GM21381 (cell line): ENCODE results near the gene RSPH1.
A peak's percentile ranks its signal among the peaks of the same experiment; 100 is the strongest.

Experiments used
- ATAC-seq: cut with Tn5 transposase; IDR thresholded peaks from one replicate; pipeline ENCODE4 v1.9.1; 2021; ENCODE audit warnings: mild to moderate bottlenecking, moderate library complexity; ENCODE audit not compliant: unreplicated experiment

The RSPH1 gene

DNA sequence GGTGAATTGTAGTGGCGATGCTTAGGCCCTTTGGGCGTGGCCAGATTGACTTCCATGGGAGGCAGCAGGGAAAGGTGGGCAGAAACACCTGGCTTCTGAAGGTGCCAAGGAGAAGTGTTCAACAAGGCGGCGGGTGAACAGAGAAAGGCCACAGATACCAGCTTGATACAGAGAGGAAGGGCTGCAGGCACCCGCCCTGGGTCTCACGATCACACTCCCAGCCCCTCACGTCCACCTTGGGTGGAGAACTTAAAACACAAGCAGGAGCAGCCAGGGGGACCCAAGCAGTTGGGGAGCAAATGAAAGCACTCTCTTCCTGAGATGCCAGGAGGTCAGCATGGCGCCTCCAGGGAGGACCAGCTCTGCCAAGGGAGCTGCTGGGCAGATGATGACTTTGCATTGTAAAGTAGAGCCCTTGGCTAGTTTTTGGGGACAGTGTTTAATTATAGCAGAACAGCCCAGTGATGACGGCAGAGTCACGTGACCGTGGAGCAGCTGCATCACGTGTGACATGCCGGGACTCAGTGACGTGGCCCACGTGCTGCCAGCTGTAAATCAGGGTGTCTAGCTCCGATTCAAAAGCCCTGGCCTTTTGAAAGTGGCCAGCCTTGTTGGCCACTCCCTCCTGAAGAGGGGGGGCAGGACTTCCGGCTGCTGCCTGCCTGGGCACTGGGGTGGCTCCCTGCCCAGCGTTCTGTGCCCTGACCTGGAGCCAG lies 36.6 kb upstream of the RSPH1 start:
- ATAC-seq, result no peak

DNA sequence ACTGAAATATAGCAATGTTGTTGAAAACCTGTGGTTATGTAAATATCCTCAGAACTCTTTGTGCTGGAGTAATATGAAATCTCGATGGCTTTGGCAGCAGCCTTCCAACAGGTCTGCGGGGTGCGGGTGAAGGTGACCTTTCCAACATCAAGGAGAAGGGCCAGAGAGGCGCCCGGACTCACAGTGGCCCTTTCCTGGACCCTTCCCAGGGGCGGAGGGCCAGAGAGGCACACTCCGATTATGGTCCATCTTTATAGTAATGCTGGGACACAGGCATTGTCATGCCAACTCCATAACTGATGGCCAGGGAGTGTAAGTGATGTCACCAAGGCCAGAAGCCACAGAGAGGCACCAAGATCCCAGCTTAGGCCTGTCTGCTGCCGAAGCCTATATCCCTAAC lies 35.7 kb upstream of the RSPH1 start:
- no peak for ATAC-seq

DNA sequence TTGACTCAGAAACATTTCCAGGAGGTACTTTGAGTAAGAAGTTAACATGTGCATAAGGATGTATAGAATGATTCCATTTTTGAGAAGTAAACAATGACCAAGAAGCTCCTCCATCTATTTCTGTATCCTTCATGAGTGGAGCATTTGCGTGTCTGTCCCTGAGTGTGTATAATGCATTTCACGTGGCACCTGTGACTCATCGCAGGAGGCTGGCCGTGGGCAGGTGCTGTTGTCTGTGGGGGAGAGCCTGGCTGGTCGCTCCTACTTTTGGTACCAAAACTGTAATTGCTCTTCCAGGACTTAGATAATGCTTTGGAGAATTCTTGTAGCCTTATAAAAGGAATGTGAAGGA lies 34.1 kb upstream of the RSPH1 start:
- ATAC-seq, result no peak

DNA sequence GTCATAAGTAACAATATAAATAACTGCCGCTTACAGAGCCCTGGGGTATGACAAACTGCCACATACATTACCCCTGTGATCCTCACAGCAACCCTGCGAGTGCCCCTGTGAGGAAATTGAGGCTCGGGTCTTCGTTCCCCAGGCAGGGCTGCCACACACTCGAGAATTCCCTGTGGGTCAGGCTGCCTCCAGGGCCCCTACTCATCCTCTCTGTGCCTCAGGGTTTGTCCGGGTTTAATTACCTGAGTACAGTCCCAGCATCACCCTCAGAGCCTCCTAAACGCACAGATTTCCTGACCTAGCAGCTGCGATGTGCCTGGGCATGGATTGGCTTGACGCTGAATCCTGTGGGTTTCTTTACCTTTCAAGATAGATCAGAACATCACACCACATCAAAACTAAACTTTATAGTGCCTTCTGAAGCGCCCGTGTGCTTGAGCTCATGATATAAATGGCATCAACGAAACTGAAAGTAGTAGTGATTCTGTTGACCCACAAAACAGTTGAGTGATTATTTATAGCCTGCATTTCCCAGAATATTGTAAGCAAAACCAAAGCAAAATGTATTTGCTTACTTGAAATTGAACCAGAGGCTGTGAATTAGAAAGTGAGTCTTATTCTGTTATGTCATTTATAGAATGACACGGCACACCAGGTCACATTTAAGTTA lies 31.6 kb upstream of the RSPH1 start:
- no peak for ATAC-seq

DNA sequence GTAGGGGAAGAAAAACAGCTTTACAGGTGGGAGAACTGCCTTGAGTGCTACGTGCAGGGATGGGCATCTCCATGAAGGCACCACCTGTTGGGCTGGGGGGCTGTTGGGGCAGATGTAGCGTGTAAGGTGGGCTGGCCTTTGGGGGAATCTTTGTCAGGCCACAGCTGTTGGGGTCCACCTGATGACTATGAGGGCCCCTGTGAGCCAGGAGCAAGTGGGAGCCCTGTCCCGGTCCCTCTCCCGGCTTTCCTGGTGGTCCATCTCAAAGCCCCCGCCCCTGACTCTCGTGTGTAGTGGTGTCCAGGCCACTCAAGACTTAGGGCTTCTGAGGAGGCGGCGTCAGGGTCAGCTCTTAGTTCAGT lies 31.1 kb upstream of the RSPH1 start:
- ATAC-seq, result no peak

DNA sequence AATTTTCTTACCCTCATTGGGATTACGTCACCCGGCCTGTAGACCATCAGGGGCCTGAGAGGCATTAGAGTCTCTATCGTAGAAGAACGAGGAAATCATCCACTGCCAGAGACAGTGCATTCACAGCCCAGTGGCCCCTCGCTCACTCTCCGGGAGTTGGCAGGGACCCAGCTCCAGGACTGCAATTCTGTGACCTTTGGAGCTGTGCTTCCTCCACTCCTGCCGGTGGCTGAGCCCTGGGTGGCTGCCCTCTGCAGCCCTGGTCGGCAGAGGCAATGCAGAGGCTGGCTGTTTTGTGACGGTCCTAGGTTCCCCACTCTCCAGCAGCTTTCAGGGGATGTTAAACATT lies 30.3 kb upstream of the RSPH1 start:
- ATAC-seq, result no peak

DNA sequence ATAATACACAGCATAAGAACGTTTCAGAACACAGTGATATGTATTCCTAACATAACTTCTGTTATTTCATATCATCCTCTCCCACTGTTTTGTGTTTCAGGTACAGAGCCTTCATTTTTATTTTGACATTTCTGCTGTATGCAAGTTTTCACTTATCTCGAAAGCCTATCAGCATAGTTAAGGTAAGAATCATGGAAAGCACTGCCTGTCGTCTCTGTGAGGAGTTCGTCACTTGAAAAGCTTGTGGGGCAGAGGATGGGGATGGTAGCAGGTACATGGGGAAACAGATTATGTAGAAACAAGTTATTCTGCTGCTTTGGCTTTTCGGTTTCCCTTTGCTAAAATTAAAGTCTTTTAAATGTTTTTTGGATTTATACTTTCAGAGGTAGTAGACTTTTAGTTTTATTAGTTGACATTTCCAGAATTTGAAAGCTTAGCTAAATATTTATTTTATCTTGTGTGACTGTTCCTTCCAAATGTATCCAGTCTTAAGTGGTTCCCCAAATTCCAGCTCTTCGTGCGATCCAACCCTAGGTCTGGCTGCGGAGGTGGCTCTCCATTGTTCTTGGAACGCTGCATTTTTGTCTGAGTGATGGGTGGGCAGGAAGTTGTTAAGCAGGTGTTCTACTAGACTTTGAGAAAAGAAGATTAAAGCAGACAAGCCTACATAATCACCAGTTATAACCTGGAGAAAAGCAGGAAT lies 29.8 kb upstream of the RSPH1 start:
- no peak for ATAC-seq

DNA sequence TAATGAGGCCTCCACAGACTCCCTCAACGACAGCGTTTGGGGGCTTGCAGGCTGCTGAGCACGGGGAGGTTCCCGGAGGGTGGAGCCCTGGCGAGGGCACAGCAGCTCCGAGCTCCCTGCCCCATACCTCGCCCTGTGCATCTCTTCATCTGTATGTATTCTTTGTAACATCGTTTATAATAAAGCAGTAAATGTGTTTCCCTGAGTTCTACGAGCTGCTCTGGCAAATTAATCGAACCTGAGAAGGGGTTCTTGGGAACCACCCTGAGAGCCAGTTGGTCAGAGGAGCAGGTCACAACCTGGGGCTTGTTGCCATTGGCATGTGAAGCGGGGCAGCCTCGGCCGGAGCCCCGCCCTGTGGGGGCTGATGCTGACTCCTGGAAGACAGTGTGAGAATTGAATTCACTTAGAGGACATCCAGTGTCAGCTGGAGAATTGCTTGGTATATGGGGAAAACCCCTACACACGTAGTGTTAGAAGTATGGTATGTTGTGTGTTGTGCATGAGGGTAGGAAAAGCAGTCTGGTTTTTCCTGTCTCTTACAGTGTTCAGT lies 29.1 kb upstream of the RSPH1 start:
- peak; percentile 23 for ATAC-seq

DNA sequence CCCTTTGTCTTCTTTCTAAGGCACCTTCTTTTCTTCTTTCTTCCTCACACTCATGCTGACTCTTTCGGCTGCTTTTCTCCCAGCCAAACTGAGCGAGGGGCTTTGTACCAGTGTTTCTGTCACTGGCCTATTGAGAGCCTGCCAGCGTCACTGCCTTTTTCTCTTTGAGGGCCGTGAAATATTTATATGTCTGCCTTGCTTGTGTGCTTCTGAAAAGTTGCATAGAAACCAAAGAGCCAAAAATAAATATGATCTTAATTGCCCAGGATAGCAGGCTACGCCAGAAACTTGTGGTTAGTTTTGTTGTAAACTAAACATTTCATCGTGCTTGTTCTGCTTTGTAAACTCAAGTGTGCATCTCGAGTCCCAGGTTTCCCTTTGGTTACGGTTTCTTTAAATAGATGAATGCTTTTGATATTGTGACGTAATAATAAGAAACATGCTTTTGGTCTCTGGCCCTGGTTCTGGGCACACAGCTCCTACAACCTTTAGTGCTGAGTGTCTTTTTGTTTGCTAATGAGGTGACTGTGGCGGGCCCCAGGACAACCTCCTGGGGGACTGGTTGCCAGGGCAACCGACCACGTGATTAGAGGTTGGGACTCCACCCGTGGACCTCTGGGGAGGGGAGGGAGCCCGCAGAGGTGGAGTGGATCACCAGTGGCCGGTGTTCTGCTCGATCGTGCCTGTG lies 28.5 kb upstream of the RSPH1 start:
- ATAC-seq, result peak; percentile 65

DNA sequence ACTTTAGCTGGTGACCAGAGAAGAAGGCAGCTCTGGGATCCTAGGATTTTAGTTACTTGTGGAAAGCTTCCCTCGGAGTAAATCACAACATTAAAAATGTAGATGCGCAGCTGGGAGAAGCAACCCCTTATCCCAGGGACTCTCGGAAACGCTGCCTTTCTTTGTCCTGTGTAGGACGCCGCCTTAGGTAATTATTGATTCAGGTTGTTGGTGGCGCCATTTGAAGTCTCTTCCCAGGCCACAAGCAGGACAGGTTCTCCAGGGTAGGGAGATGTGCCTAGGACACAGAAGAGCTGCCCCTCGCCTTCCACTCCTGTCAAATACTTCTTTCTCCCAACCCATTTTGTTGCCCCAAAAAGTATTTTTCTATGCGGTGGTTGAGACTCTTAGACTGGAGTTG lies 27.9 kb upstream of the RSPH1 start:
- no peak for ATAC-seq

DNA sequence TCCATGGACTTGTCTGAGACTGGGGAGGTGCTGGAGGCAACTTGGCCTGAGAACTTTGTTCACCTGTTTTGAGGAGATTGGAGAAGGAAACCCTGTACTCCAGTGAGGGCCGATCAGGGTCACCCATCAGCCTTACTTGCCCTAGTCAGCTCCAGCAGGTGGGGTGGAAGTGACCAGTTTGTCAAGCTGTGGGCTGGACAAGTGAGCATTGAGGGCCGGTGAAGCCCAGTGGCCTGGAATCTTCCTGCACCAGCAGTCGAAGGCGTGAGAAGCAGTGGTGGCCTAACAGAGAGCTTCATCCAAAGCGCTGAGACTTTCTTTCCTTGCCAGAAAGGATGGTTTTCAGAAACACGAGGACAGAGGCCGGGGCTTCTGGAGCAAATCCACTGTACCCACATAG lies 27.2 kb upstream of the RSPH1 start:
- no peak for ATAC-seq

DNA sequence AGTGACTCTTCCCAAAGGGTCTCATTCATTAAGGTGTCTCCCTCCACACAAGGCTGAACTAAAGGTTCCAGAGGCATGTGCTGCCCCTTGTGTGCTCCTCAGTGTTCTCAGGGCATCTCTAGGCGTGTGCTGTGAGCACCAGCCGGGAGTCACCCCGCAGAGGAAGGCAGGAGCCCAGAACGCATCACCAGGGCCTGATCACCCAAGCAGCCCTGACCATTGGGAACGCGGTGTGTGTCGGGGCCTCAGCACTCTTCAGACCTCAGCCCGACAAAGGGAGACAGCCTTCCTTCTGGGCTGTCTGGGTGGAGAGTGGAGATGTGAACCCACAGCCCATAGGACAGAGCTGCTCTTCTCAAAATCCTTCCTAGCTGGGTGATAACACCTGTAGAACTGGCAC lies 26.7 kb upstream of the RSPH1 start:
- ATAC-seq, result no peak

DNA sequence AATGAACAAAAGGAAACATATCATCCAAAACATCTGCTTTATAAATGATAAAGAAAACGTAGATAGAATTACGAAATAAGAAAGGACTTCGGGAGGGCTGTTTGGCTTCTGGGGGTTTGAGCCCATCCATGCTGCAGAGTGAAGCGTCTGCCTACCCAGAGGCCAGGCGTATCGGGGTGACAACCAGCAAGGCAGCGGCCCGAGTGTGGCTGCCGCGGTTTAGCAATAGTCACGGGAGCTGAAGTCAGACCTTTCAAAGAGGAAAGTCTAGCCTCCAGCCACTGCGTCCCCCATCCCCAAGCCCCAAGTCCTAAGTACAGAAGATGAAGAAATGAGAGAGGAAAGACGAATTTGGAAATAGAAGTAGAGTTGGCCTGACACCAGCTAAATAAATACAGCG lies 26.2 kb upstream of the RSPH1 start:
- ATAC-seq, result no peak

DNA sequence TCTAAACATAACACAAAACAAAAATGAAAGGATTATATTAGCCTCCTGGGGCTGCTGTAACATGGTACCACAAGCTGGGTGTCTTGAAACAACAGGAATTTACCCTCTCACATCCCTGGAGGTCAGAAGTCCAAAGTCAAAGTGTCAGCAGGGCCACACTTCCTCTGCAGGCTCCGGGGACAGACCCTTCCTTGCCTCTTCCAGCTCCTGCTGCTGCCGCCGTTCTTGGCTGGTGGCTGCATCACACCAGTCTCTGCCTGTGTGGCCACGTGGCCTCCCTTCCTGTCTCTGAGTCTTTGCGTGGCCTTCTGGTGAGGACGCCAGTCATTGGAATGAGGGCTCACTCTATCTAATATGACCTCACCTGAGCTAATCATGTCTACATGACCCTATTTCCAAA lies 25.8 kb upstream of the RSPH1 start:
- ATAC-seq, result no peak

DNA sequence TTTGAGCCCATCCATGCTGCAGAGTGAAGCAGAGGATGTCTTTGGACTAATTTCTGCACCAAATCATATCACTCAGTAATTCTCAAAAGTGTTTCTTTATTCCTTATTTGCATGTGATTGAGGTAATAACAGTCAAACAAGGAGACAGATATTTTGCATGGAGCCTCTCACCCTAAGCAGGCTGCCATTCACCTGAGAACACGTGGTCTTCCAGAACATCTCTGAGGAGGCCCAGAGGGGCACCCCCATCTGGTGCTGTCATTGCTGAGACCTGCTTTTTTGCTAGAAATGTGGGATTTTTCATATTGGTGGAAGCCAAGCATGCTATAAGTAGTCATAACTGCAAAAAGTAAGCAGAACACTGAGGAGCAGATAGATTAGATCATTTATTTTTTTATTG lies 25.4 kb upstream of the RSPH1 start:
- no peak for ATAC-seq

DNA sequence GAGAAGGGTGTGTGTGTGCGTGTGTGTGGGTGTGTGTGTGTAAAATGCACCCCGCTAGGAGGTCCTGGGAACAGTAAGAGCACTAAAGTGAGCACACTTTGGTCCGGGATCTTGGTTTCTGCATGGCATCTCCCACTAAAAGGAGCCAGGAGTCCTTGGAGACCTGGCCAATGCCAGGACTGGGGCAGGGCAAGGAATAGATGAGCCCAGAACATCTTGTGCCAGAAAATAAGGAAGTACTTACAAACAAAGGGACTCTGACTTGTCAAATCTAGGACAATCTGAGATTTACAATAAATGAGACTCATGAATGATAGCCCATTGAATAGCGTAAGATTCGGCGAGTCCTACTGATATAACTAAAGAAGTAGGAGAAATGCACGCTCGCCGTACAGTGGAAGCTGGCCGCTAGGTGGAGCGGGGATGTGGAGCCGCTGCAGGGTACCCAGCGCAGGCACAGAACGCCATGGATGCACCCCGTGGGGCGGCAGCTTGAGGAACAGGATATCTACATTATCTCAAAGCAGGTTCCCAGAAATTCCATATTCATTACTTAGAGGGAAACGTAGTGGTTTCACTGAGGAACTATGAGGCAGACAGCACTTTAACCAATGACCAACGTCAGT lies 24.7 kb upstream of the RSPH1 start:
- no peak for ATAC-seq

DNA sequence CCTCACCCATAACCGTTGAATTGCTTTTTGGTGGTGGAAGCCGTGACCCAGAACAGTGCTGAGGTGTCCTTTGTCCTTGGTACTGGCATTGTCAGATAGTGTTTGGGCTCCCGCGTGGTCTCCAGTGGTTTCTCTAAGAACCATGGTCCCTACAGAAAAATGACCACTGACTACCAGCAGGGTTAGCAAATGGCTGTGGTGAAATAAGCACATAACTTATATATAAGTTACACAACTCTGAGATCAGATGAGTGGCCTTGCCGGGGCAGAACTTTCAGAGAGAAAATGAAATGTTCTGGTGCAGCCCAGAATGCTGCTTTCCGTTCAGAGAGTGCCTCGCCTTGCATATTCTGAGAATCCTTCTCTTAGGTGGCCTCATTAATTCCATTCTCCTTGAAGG lies 22.6 kb upstream of the RSPH1 start:
- ATAC-seq, result no peak

DNA sequence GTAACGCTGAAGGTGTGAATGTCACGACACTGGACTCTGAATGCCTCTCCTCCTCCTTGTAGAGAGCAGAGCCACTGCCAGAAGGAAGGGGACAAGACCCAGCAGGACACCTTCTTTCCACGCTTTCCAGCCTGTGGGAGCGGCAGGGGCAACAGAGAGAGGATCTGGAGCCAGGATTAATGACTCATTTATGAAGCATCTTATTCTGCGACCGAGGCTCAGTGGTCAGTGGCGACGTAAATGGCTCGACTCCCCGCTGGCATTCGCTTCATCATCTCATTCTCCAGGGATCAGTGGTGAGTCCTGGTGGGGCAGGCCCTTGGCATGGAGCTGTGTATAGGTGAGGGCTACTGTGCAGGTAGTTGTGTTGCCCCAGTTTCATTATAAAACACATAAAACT lies 22.2 kb upstream of the RSPH1 start:
- ATAC-seq, result no peak

DNA sequence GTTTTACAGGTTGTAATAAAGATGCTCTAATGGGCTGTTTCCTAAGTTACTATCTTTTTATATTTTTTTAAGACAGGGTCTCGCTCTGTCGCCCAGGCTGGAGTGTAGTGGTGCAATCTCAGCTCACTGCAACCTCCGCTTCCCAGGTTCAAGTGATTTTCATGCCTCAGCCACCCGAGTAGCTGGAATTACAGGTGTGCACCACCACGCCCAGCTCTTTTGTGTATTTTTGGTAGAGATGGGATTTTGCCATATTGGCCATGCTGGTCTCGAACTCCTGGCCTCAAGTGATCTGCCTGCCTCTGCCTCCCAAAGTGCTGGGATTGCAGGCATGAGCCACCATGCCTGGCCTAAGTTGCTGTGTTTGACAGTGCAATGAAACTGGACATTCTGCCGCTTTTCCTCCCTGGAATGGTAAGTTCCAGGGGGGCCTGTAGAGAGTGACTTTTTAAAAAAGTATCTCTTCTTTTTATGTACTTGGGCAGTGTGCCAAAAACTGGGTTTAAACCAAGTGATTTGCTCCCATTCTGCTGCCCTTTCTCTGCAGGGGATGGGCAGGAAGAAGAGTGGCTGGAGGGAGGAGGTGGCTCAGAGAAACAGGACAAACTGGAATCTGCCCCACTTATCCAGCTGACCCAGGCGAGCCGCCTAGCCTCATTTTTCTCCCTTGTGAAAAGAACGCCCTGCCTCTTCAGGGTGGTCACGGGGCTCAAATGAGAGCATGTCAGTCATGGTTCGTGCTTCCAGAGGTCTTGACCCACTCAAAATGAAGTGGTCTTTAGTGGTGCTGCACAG lies 19.9 kb upstream of the RSPH1 start:
- ATAC-seq, result no peak

DNA sequence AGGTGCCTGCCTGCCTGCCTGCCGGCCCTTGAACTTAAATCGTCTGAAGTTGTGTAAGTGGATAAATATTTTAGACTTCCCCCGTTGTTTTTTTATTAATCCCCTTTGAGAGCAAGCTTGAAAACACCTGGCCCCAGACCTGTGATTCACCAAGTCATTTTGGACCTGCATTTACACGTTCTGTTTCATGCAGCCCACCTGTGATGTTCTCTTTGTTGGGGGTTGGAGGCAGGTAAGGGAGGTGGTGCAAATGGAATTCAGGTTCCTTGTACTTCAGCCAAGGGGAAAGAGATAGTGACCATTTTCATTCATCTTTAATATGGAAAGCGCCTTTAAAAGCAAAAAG lies 18.8 kb upstream of the RSPH1 start:
- no peak for ATAC-seq
